Fibroblast of lung (primary cell): ENCODE data around the gene DNAJA2.

ENCODE experiments used
- EZH2 ChIP-seq: IDR thresholded peaks from 2 replicates; pipeline ENCODE4 v1.5.1; 2012; ENCODE audit warnings: low read length, control low read depth, mild to moderate bottlenecking; ENCODE audit errors: missing control alignments
- TF ChIP-seq, protein P1 (sequence below), 2 donors: IDR thresholded peaks in 1 of 2; conservative IDR thresholded peaks in 1 of 2; 1 replicate in 1 of 2; 2 replicates in 1 of 2; pipeline ENCODE4 v1.5.1; 2011 to 2012; ENCODE audit warnings: low read length in 2 of 2, control low read depth in 1 of 2, inconsistent platforms in 1 of 2, low read depth in 1 of 2, mild to moderate bottlenecking in 1 of 2

DNA sequence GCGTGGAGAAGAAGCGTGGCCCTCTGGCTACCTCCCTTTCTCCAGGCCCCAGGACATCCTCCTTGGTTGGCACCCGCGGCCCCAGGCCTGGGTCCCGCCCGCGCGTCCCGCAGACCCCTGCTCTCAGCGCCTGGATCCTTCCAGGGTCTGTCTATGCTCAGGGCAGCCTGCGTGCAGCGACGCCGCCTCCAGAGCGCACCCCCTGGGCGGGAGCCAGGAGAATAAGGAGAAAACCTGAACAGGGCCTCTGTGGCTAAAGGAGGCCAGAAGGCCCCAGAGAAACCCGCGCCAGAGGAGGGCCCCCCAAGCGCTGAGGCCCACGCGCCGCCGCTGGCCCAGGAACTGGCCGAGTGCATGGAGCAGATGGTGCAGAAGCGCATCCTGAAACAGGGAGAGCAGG lies 40.4 kb upstream of the DNAJA2 start:
- TF ChIP-seq, protein P1, sequence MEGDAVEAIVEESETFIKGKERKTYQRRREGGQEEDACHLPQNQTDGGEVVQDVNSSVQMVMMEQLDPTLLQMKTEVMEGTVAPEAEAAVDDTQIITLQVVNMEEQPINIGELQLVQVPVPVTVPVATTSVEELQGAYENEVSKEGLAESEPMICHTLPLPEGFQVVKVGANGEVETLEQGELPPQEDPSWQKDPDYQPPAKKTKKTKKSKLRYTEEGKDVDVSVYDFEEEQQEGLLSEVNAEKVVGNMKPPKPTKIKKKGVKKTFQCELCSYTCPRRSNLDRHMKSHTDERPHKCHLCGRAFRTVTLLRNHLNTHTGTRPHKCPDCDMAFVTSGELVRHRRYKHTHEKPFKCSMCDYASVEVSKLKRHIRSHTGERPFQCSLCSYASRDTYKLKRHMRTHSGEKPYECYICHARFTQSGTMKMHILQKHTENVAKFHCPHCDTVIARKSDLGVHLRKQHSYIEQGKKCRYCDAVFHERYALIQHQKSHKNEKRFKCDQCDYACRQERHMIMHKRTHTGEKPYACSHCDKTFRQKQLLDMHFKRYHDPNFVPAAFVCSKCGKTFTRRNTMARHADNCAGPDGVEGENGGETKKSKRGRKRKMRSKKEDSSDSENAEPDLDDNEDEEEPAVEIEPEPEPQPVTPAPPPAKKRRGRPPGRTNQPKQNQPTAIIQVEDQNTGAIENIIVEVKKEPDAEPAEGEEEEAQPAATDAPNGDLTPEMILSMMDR (conservative IDR thresholded peaks at IDR 0.05 in 1 of 2, IDR thresholded peaks at IDR 0.05 in 1 of 2; ENCODE audit: low read depth in 1 of 2, low read length in 2 of 2): no peak
- no peak for TF ChIP-seq EZH2
